ENCODE results near the gene LRRK1. TPM values are rescaled to one million over a fixed set of nuclear protein-coding genes. Genes with fewer than 3 reads are reported as not detected.
"Not testable (repeated sequence)": the region's sequence is repeated elsewhere in the genome, so short reads cannot be mapped to it uniquely, and the experiment has no call there.

The LRRK1 gene
- total and polyA plus RNA-seq, 9 donors: 6.5 to 27.3 (median 17.5) TPM

- Histone ChIP-seq H3K36me3 (no peaks in the 10 kb centered on the region), H3K4me3 (no peak overlapping the region), H3K4me1 (ENCODE audit: insufficient read depth) (peaks cover 17% of the 10 kb centered on the region), H3K27ac (no peak overlapping the region), H3K9me3 (no peaks in the 10 kb centered on the region), H3K27me3 (no peaks in the 10 kb centered on the region)
- DNase-seq: no peak
- intact Hi-C loops (cut with DNase I): loop anchor here in 1 of 4 donors (2.0 kb wide), 1 partner anchor 161 kb away; no protein-coding TSS in a partner anchor
- TF ChIP-seq EP300 (IDR thresholded peaks at IDR 0.05) (no peak), CTCF (IDR thresholded peaks at IDR 0.05) (no peak), POLR2A (IDR thresholded peaks at IDR 0.05) (no peak)
- WGBS, 3 donors: 89 to 97% (median 90%) methylated on average over 12 of the region's 12 CpGs
Measured at GRCh38 chr15:101093958-101094357, 174.8 kb downstream of the LRRK1 start.

GRCh38 chr15:101095796-101096406 lies 176.7 kb downstream of the LRRK1 start:
- H3K4me3 ChIP-seq; H3K27me3 ChIP-seq; H3K9me3 ChIP-seq; intact Hi-C loops (cut with DNase I); H3K27ac ChIP-seq; DNase-seq; H3K36me3 ChIP-seq: not testable (repeated sequence)
- H3K4me1 ChIP-seq (ENCODE audit: insufficient read depth): peaks cover 17% of the 10 kb centered on the region
- WGBS, 3 donors: 67 to 98% (median 71%) methylated on average over 4 to 6 of the region's 6 CpGs

- no peaks in the 10 kb centered on the region for H3K36me3 ChIP-seq
- no peaks in the 10 kb centered on the region for H3K27me3 ChIP-seq
- H3K27ac ChIP-seq: no peak overlapping the region
- intact Hi-C loops (cut with DNase I): no loop called here
- H3K4me3 ChIP-seq: no peak overlapping the region
- no peak for DNase-seq
- peaks cover 7% of the 10 kb centered on the region for H3K4me1 ChIP-seq (ENCODE audit: insufficient read depth)
- H3K9me3 ChIP-seq: no peaks in the 10 kb centered on the region
- TF ChIP-seq CTCF (IDR thresholded peaks at IDR 0.05) (no peak), POLR2A (IDR thresholded peaks at IDR 0.05) (no peak)
- WGBS, 3 donors: 93 to 96% (median 94%) methylated on average over 14 of the region's 14 CpGs
Measured at GRCh38 chr15:101097111-101097510, 178.0 kb downstream of the LRRK1 start.

- no peak overlapping the region for H3K4me3 ChIP-seq
- 51 to 66% (median 54%) methylated on average over 9 to 10 of the region's 10 CpGs for WGBS, 3 donors
- TF ChIP-seq CTCF (IDR thresholded peaks at IDR 0.05): no peak
- TF ChIP-seq POLR2A (IDR thresholded peaks at IDR 0.05): no peak
- no peak for TF ChIP-seq EP300 (IDR thresholded peaks at IDR 0.05)
- H3K27me3 ChIP-seq: no peaks in the 10 kb centered on the region
- intact Hi-C loops (cut with DNase I): no loop called here
- no peaks in the 10 kb centered on the region for H3K36me3 ChIP-seq
- peak in 2 of 5 donors; percentile 9 to 18 for DNase-seq
- H3K4me1 ChIP-seq (ENCODE audit: insufficient read depth): no peaks in the 10 kb centered on the region
- H3K27ac ChIP-seq: no peak overlapping the region
- no peaks in the 10 kb centered on the region for H3K9me3 ChIP-seq
Measured at GRCh38 chr15:101099183-101099582, 180.0 kb downstream of the LRRK1 start.

GRCh38 chr15:101100118-101100517 lies 181.0 kb downstream of the LRRK1 start:
- 93 to 96% (median 96%) methylated on average over 15 of the region's 15 CpGs for WGBS, 3 donors
- Histone ChIP-seq H3K4me1 (ENCODE audit: insufficient read depth) (no peaks in the 10 kb centered on the region), H3K4me3 (no peak overlapping the region), H3K9me3 (no peaks in the 10 kb centered on the region), H3K36me3 (no peaks in the 10 kb centered on the region), H3K27me3 (no peaks in the 10 kb centered on the region), H3K27ac (no peak overlapping the region)
- TF ChIP-seq EP300 (IDR thresholded peaks at IDR 0.05) (no peak), POLR2A (IDR thresholded peaks at IDR 0.05) (no peak), CTCF (IDR thresholded peaks at IDR 0.05) (no peak)
- intact Hi-C loops (cut with DNase I): no loop called here
- DNase-seq: peak in 1 of 5 donors; percentile 8

Measured in ovary (tissue), 9 donors.